HCT116 (cell line): ENCODE measurements around the gene TUT4. TPM values are rescaled to one million over a fixed set of nuclear protein-coding genes. Genes with fewer than 3 reads are reported as not detected.

Experiments used
- ATAC-seq: fragments of 200-7000 bp; cut with Tn5 transposase; 2 replicates; pipeline ENCODE4 v1.9.1; 2020; ENCODE audit warnings: mild to moderate bottlenecking, moderate library complexity
- BruUV-seq: library from RNA; stranded (reverse); fragments of 400-500 nt; replicated peaks from 2 replicates; lab custom pipeline; 2021; lab: Mats Ljungman, UMichigan
- CTCF ChIA-PET: fragments of 300-600 bp; sonication (Branson Sonifier 250); formaldehyde crosslinking; loops from one replicate; lab custom pipeline; 2021; ENCODE audit warnings: antibody characterized with exemption; lab: Charles Lee
- POLR2A ChIA-PET: fragments of 300-600, 350-600 bp; sonication (Branson Sonifier 250); formaldehyde crosslinking; loops from one replicate; lab custom pipeline; 2021; ENCODE audit warnings: antibody characterized with exemption; lab: Charles Lee
- RAD21 ChIA-PET, 2 experiments: fragments of 300-600 bp; sonication (Branson Sonifier 250); formaldehyde crosslinking; loops; one replicate each; lab custom pipeline; 2023; ENCODE audit warnings: low total read pairs in 2 of 2; ENCODE audit not compliant: uncharacterized antibody in 2 of 2, unreplicated experiment in 2 of 2, low non-redundant PET in 1 of 2; lab: Charles Lee
- DNase-seq: peaks from one replicate; pipeline ENCODE4 v3.0.0-alpha.2; 2010; ENCODE audit warnings: low read depth, low spot score
- H2AFZ ChIP-seq: fragments of 200-600 bp; shearing (Covaris generic), sonication (generic); 2 replicates; pipeline ENCODE4 v1.6.1; 2017; ENCODE audit warnings: low read depth, mixed run types, mixed read lengths, antibody characterized with exemption, low read length; ENCODE audit not compliant: poor library complexity, severe bottlenecking
- H3K27ac ChIP-seq: 2 replicates; pipeline ENCODE4 v1.5.1; 2012; ENCODE audit warnings: low read depth, low read length
- H3K27me3 ChIP-seq: fragments of 200-600 bp; sonication (generic); 2 replicates; pipeline ENCODE4 v1.6.1; 2016; ENCODE audit warnings: mixed run types, low read length, mixed read lengths; ENCODE audit not compliant: insufficient read depth
- H3K36me3 ChIP-seq, 2 experiments: fragments of 200-500 bp in 1 of 2; fragments of 200-600 bp in 1 of 2; sonication (Bioruptor generic) in 1 of 2; sonication (generic) in 1 of 2; 2 replicates each; pipeline versions ENCODE4 v1.5.1 to v1.6.1; 2014 to 2016; ENCODE audit warnings: low read length in 2 of 2, inconsistent platforms in 1 of 2, mixed read lengths in 1 of 2, mixed run types in 1 of 2; ENCODE audit not compliant: insufficient read depth in 2 of 2, control insufficient read depth in 1 of 2
- H3K4me1 ChIP-seq, 2 experiments: fragments of 200-600 bp in 1 of 2; sonication (generic) in 1 of 2; 2 replicates each; pipeline versions ENCODE4 v1.5.1 to v1.6.1; 2012 to 2017; ENCODE audit warnings: low read length in 2 of 2, inconsistent platforms in 1 of 2, mild to moderate bottlenecking in 1 of 2, mixed read lengths in 1 of 2, mixed run types in 1 of 2, moderate library complexity in 1 of 2; ENCODE audit not compliant: insufficient read depth in 2 of 2, control insufficient read depth in 1 of 2
- H3K4me2 ChIP-seq: fragments of 200-600 bp; sonication (generic); 2 replicates; pipeline ENCODE4 v1.6.1; 2017; ENCODE audit warnings: mixed run types, low read length, mixed read lengths
- H3K4me3 ChIP-seq, 2 experiments: fragments of 200-600 bp in 1 of 2; sonication (generic) in 1 of 2; replicated peaks in 1 of 2; 2 replicates each; pipeline ENCODE4 v1.5.1; 2011 to 2016; ENCODE audit warnings: low read length in 2 of 2, control low read depth in 1 of 2, low read depth in 1 of 2, mild to moderate bottlenecking in 1 of 2, mixed read lengths in 1 of 2, mixed run types in 1 of 2
- H3K79me2 ChIP-seq: fragments of 200-600 bp; sonication (generic); 2 replicates; pipeline ENCODE4 v1.6.1; 2017; ENCODE audit warnings: mild to moderate bottlenecking, mixed run types, low read length, moderate library complexity, mixed read lengths; ENCODE audit not compliant: insufficient read depth
- H3K9ac ChIP-seq: fragments of 200-600 bp; sonication (generic); 2 replicates; pipeline ENCODE4 v1.6.1; 2016; ENCODE audit warnings: low read length, mixed read lengths
- H3K9me2 ChIP-seq: fragments of 200-600 bp; sonication (generic), shearing (Covaris generic); 2 replicates; pipeline ENCODE4 v1.6.1; 2017; ENCODE audit warnings: mixed run types, mild to moderate bottlenecking, moderate library complexity; ENCODE audit not compliant: insufficient read depth
- H3K9me3 ChIP-seq, 2 experiments: fragments of 200-500 bp in 1 of 2; fragments of 200-600 bp in 1 of 2; sonication (Bioruptor generic) in 1 of 2; sonication (generic) in 1 of 2; 2 replicates each; pipeline ENCODE4 v1.6.1; 2014 to 2017; ENCODE audit warnings: low read length in 2 of 2, mixed read lengths in 2 of 2, inconsistent platforms in 1 of 2, low read depth in 1 of 2, mild to moderate bottlenecking in 1 of 2, mixed run types in 1 of 2, moderate library complexity in 1 of 2; ENCODE audit not compliant: control insufficient read depth in 1 of 2, insufficient read depth in 1 of 2
- H4K20me1 ChIP-seq: fragments of 200-600 bp; sonication (generic), shearing (Covaris generic); 2 replicates; pipeline ENCODE4 v1.6.1; 2017; ENCODE audit warnings: mixed run types, mild to moderate bottlenecking, moderate library complexity; ENCODE audit not compliant: insufficient read depth
- ELF1 ChIP-seq: IDR thresholded peaks from 2 replicates; pipeline ENCODE4 v1.6.1; 2012; ENCODE audit warnings: low read depth, borderline replicate concordance
- FOSL1 ChIP-seq: IDR thresholded peaks from 2 replicates; pipeline ENCODE4 v1.6.1; 2012; ENCODE audit warnings: low read depth
- SP1 ChIP-seq: IDR thresholded peaks from 2 replicates; pipeline ENCODE4 v1.6.1; 2012; ENCODE audit warnings: low read depth
- SRF ChIP-seq: IDR thresholded peaks from 2 replicates; pipeline ENCODE4 v1.6.1; 2012; ENCODE audit warnings: low read depth
- TCF7L2 ChIP-seq: IDR thresholded peaks from 2 replicates; pipeline ENCODE4 v1.7.0; 2011; ENCODE audit warnings: borderline replicate concordance, inconsistent platforms; ENCODE audit not compliant: insufficient read depth, insufficient read length; ENCODE audit errors: extremely low read depth
- YY1 ChIP-seq: IDR thresholded peaks from 2 replicates; pipeline ENCODE4 v1.6.1; 2011; ENCODE audit warnings: low read length, low read depth, moderate library complexity, mild to moderate bottlenecking; ENCODE audit not compliant: insufficient replicate concordance; ENCODE audit errors: extremely low read depth
- ZFX ChIP-seq: fragments of 450-650 bp; IDR thresholded peaks from 2 replicates; pipeline ENCODE4 v1.6.1; 2017
- ZNF274 ChIP-seq: fragments of 200-500 bp; sonication (Bioruptor generic); IDR thresholded peaks from 2 replicates; pipeline ENCODE4 v1.6.1; 2014; ENCODE audit warnings: mild to moderate bottlenecking, low read depth, low read length, inconsistent platforms
- intact Hi-C: fragments of 100-400 bp; cut with micrococcal nuclease; formaldehyde crosslinking; loops from 2 replicates; pipeline ENCODE4 v1.10.0; 2022
- total RNA-seq: library from RNA; stranded (reverse); gene quantifications from one replicate; pipeline ENCODE4 v1.2.1, GENCODE V29; 2021; ENCODE audit not compliant: unreplicated experiment
- TF ChIP-seq, protein P1 (sequence below): IDR thresholded peaks from 2 replicates; pipeline ENCODE4 v1.6.1; 2012; ENCODE audit warnings: low read depth
- TF ChIP-seq, protein P2 (sequence below), 3 experiments: fragments of 200-600 bp in 1 of 3; sonication (generic) in 1 of 3; IDR thresholded peaks in 2 of 3; conservative IDR thresholded peaks in 1 of 3; 2 replicates each; pipeline ENCODE4 v1.5.1; 2012 to 2017; ENCODE audit warnings: low read depth in 2 of 3, low read length in 2 of 3, antibody characterized with exemption in 1 of 3, borderline replicate concordance in 1 of 3, control low read depth in 1 of 3, mild to moderate bottlenecking in 1 of 3, mixed read lengths in 1 of 3, mixed run types in 1 of 3, moderate library complexity in 1 of 3; ENCODE audit not compliant: insufficient read depth in 1 of 3

Gene TUT4
- total RNA-seq, 1 experiment from 2014 or later = 50.0 TPM

DNA sequence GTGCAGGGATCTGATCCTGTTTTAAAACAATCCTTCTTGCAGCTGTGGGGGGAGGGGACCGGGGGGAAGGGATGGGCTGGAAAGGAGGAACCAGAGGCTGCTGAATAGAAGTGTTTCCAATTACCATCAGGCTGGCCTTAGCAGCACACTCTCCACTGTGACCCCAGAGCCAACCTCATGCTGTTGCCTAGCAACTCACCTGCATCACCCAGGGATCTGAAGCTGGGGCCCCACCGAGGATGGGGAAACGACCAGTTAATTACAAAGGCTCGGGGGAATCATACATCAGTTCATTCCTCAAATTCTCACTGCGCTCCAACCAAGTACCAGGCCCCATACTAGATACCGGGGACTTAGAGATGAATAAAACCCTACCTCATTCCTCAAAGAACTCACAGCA lies 37.4 kb upstream of the TUT4 start:
- Histone ChIP-seq H3K27me3 (no peaks in the 10 kb centered on the region), H3K36me3 (no peaks in the 10 kb centered on the region), H3K4me2 (no peak overlapping the region), H2AFZ (no peak overlapping the region), H3K79me2 (no peaks in the 10 kb centered on the region), H3K9ac (no peak overlapping the region), H3K27ac (no peak overlapping the region), H3K4me3 (no peak overlapping the region), H4K20me1 (no peaks in the 10 kb centered on the region), H3K9me3 (no peaks in the 10 kb centered on the region), H3K4me1 (no peaks in the 10 kb centered on the region), H3K9me2 (no peaks in the 10 kb centered on the region)
- intact Hi-C loops = no loop called here
- no peak for ATAC-seq
- no peak for DNase-seq
- no peak for TF ChIP-seq ZNF274
- no peak for TF ChIP-seq YY1
- no peak for TF ChIP-seq ZFX
- no peak for TF ChIP-seq FOSL1
- TF ChIP-seq SP1 = no peak
- no peak for TF ChIP-seq SRF
- TF ChIP-seq TCF7L2 = no peak
- TF ChIP-seq, protein P1, sequence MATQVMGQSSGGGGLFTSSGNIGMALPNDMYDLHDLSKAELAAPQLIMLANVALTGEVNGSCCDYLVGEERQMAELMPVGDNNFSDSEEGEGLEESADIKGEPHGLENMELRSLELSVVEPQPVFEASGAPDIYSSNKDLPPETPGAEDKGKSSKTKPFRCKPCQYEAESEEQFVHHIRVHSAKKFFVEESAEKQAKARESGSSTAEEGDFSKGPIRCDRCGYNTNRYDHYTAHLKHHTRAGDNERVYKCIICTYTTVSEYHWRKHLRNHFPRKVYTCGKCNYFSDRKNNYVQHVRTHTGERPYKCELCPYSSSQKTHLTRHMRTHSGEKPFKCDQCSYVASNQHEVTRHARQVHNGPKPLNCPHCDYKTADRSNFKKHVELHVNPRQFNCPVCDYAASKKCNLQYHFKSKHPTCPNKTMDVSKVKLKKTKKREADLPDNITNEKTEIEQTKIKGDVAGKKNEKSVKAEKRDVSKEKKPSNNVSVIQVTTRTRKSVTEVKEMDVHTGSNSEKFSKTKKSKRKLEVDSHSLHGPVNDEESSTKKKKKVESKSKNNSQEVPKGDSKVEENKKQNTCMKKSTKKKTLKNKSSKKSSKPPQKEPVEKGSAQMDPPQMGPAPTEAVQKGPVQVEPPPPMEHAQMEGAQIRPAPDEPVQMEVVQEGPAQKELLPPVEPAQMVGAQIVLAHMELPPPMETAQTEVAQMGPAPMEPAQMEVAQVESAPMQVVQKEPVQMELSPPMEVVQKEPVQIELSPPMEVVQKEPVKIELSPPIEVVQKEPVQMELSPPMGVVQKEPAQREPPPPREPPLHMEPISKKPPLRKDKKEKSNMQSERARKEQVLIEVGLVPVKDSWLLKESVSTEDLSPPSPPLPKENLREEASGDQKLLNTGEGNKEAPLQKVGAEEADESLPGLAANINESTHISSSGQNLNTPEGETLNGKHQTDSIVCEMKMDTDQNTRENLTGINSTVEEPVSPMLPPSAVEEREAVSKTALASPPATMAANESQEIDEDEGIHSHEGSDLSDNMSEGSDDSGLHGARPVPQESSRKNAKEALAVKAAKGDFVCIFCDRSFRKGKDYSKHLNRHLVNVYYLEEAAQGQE = no peak
- TF ChIP-seq, protein P2, sequence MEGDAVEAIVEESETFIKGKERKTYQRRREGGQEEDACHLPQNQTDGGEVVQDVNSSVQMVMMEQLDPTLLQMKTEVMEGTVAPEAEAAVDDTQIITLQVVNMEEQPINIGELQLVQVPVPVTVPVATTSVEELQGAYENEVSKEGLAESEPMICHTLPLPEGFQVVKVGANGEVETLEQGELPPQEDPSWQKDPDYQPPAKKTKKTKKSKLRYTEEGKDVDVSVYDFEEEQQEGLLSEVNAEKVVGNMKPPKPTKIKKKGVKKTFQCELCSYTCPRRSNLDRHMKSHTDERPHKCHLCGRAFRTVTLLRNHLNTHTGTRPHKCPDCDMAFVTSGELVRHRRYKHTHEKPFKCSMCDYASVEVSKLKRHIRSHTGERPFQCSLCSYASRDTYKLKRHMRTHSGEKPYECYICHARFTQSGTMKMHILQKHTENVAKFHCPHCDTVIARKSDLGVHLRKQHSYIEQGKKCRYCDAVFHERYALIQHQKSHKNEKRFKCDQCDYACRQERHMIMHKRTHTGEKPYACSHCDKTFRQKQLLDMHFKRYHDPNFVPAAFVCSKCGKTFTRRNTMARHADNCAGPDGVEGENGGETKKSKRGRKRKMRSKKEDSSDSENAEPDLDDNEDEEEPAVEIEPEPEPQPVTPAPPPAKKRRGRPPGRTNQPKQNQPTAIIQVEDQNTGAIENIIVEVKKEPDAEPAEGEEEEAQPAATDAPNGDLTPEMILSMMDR (IDR thresholded peaks at IDR 0.05 in 2 of 3, conservative IDR thresholded peaks at IDR 0.05 in 1 of 3; ENCODE audit: borderline replicate concordance in 1 of 3, insufficient read depth in 1 of 3, low read depth in 2 of 3, low read length in 2 of 3) = no peak
- no peak for TF ChIP-seq ELF1
- ChIA-PET POLR2A (no interaction called here), CTCF (no interaction called here), RAD21 (no interaction called here)
- BruUV-seq = no TSS peak
